ENCODE data around the gene PLCE1.
"Not testable (repeated sequence)": the region's sequence is repeated elsewhere in the genome, so short reads cannot be mapped to it uniquely, and the experiment has no call there.

DNA sequence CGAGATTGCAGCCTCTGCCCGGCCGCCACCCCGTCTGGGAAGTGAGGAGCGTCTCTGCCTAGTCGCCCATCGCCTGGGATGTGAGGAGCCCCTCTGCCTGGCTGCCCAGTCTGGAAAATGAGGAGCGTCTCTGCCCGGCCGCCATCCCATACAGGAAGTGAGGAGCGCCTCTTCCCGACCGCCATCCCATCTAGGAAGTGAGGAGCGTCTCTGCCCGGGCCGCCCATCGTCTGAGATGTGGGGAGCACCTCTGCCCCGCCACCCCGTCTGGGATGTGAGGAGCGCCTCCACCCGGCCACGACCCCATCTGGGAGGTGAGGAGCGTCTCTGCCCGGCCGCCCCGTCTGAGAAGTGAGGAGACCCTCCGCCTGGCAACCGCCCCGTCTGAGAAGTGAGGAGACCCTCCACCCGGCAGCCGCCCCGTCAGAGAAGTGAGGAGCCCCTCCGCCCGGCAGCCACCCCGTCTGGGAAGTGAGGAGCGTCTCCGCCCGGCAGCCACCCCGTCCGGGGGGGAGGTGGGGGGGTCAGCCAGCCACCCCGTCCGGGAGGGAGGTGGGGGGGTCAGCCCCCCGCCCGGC lies 23.2 kb upstream of the PLCE1 start:
- not testable (repeated sequence) for TF ChIP-seq POLR2A (IDR thresholded peaks at IDR 0.05; ENCODE audit: low read length); GATA1 (IDR thresholded peaks at IDR 0.05; ENCODE audit: low read depth, low read length)

All from erythroblast (primary cell).